ENCODE data around the gene RAD9A.

Gene RAD9A

GRCh38 chr11:67357831-67358670 is 33.7 kb upstream of the RAD9A start:
- peak overlapping the region; percentile 27 for H3K27ac ChIP-seq (ENCODE audit: low read depth, low read length)
- no peak overlapping the region for H3K9ac ChIP-seq (ENCODE audit: low read length in 5 of 5)

GRCh38 chr11:67364169-67364568 is 27.6 kb upstream of the RAD9A start:
- Histone ChIP-seq H3K9me3 (ENCODE audit: control insufficient read depth in 5 of 5, low read length in 5 of 5) (no peaks in the 10 kb centered on the region), H3K4me3 (ENCODE audit: low read depth in 1 of 5, low read length in 5 of 5) (no peak overlapping the region), H3K4me1 (ENCODE audit: control insufficient read depth in 5 of 5, insufficient read depth in 5 of 5, low read length in 5 of 5) (peaks cover 7 to 28% (median 14%) of the 10 kb centered on the region in 5 donors), H3K27ac (ENCODE audit: low read depth, low read length) (no peak overlapping the region), H3K9ac (ENCODE audit: low read length in 5 of 5) (no peak overlapping the region), H3K36me3 (ENCODE audit: control insufficient read depth in 5 of 5, insufficient read depth in 5 of 5, low read length in 5 of 5) (peaks cover 0 to 9% (median 6%) of the 10 kb centered on the region in 5 donors), H3K27me3 (ENCODE audit: control insufficient read depth in 5 of 5, insufficient read depth in 4 of 5, low read length in 5 of 5) (peaks cover 0 to 10% (median 2%) of the 10 kb centered on the region in 5 donors)

More at GRCh38 chr11:67357831-67358670, 33.7 kb upstream of the RAD9A start:
- Histone ChIP-seq H3K27me3 (ENCODE audit: control insufficient read depth in 5 of 5, insufficient read depth in 4 of 5, low read length in 5 of 5) (no peaks in the 10 kb centered on the region), H3K4me3 (ENCODE audit: low read depth in 1 of 5, low read length in 5 of 5) (no peak overlapping the region), H3K4me1 (ENCODE audit: control insufficient read depth in 5 of 5, insufficient read depth in 5 of 5, low read length in 5 of 5) (peaks cover 11 to 47% (median 44%) of the 10 kb centered on the region in 5 donors), H3K9me3 (ENCODE audit: control insufficient read depth in 5 of 5, low read length in 5 of 5) (no peaks in the 10 kb centered on the region), H3K36me3 (ENCODE audit: control insufficient read depth in 5 of 5, insufficient read depth in 5 of 5, low read length in 5 of 5) (no peaks in the 10 kb centered on the region)

GRCh38 chr11:67364783-67365722 is 26.7 kb upstream of the RAD9A start:
- no peak overlapping the region for H3K4me3 ChIP-seq (ENCODE audit: low read depth in 1 of 5, low read length in 5 of 5)
- no peak overlapping the region for H3K9ac ChIP-seq (ENCODE audit: low read length in 5 of 5)
- peaks cover 7 to 28% (median 14%) of the 10 kb centered on the region in 5 donors for H3K4me1 ChIP-seq (ENCODE audit: control insufficient read depth in 5 of 5, insufficient read depth in 5 of 5, low read length in 5 of 5)
- H3K27ac ChIP-seq (ENCODE audit: low read depth, low read length): no peak overlapping the region
- H3K27me3 ChIP-seq (ENCODE audit: control insufficient read depth in 5 of 5, insufficient read depth in 4 of 5, low read length in 5 of 5): peaks cover 0 to 10% (median 2%) of the 10 kb centered on the region in 5 donors
- H3K9me3 ChIP-seq (ENCODE audit: control insufficient read depth in 5 of 5, low read length in 5 of 5): no peaks in the 10 kb centered on the region
- peaks cover 0 to 9% (median 6%) of the 10 kb centered on the region in 5 donors for H3K36me3 ChIP-seq (ENCODE audit: control insufficient read depth in 5 of 5, insufficient read depth in 5 of 5, low read length in 5 of 5)

GRCh38 chr11:67365736-67366444 is 25.9 kb upstream of the RAD9A start:
- Histone ChIP-seq H3K4me1 (ENCODE audit: control insufficient read depth in 5 of 5, insufficient read depth in 5 of 5, low read length in 5 of 5) (peaks cover 7 to 31% (median 14%) of the 10 kb centered on the region in 5 donors), H3K27me3 (ENCODE audit: control insufficient read depth in 5 of 5, insufficient read depth in 4 of 5, low read length in 5 of 5) (peaks cover 0 to 10% (median 2%) of the 10 kb centered on the region in 5 donors), H3K9me3 (ENCODE audit: control insufficient read depth in 5 of 5, low read length in 5 of 5) (no peaks in the 10 kb centered on the region), H3K9ac (ENCODE audit: low read length in 5 of 5) (no peak overlapping the region), H3K4me3 (ENCODE audit: low read depth in 1 of 5, low read length in 5 of 5) (no peak overlapping the region), H3K27ac (ENCODE audit: low read depth, low read length) (no peak overlapping the region), H3K36me3 (ENCODE audit: control insufficient read depth in 5 of 5, insufficient read depth in 5 of 5, low read length in 5 of 5) (peaks cover 0 to 9% (median 6%) of the 10 kb centered on the region in 5 donors)

- Histone ChIP-seq H3K9me3 (ENCODE audit: control insufficient read depth in 5 of 5, low read length in 5 of 5) (no peaks in the 10 kb centered on the region), H3K27me3 (ENCODE audit: control insufficient read depth in 5 of 5, insufficient read depth in 4 of 5, low read length in 5 of 5) (peaks cover 0 to 10% (median 2%) of the 10 kb centered on the region in 5 donors), H3K4me3 (ENCODE audit: low read depth in 1 of 5, low read length in 5 of 5) (no peak overlapping the region), H3K4me1 (ENCODE audit: control insufficient read depth in 5 of 5, insufficient read depth in 5 of 5, low read length in 5 of 5) (peaks cover 7 to 38% (median 20%) of the 10 kb centered on the region in 5 donors), H3K36me3 (ENCODE audit: control insufficient read depth in 5 of 5, insufficient read depth in 5 of 5, low read length in 5 of 5) (peaks cover 0 to 9% (median 6%) of the 10 kb centered on the region in 5 donors), H3K27ac (ENCODE audit: low read depth, low read length) (no peak overlapping the region), H3K9ac (ENCODE audit: low read length in 5 of 5) (no peak overlapping the region)
These were observed 25.2 kb upstream of the RAD9A start for GRCh38 chr11:67366546-67366945.

GRCh38 chr11:67366961-67367760 is 24.6 kb upstream of the RAD9A start:
- Histone ChIP-seq H3K36me3 (ENCODE audit: control insufficient read depth in 5 of 5, insufficient read depth in 5 of 5, low read length in 5 of 5) (peaks cover 0 to 9% (median 6%) of the 10 kb centered on the region in 5 donors), H3K27me3 (ENCODE audit: control insufficient read depth in 5 of 5, insufficient read depth in 4 of 5, low read length in 5 of 5) (peaks cover 0 to 10% (median 2%) of the 10 kb centered on the region in 5 donors), H3K4me3 (ENCODE audit: low read depth in 1 of 5, low read length in 5 of 5) (no peak overlapping the region), H3K4me1 (ENCODE audit: control insufficient read depth in 5 of 5, insufficient read depth in 5 of 5, low read length in 5 of 5) (peaks cover 7 to 44% (median 27%) of the 10 kb centered on the region in 5 donors), H3K27ac (ENCODE audit: low read depth, low read length) (no peak overlapping the region), H3K9me3 (ENCODE audit: control insufficient read depth in 5 of 5, low read length in 5 of 5) (no peaks in the 10 kb centered on the region), H3K9ac (ENCODE audit: low read length in 5 of 5) (no peak overlapping the region)

GRCh38 chr11:67367761-67368227 is 24.0 kb upstream of the RAD9A start:
- Histone ChIP-seq H3K27ac (ENCODE audit: low read depth, low read length) (no peak overlapping the region), H3K9ac (ENCODE audit: low read length in 5 of 5) (peak overlapping the region in 1 of 5 donors; percentile 4), H3K4me1 (ENCODE audit: control insufficient read depth in 5 of 5, insufficient read depth in 5 of 5, low read length in 5 of 5) (peaks cover 7 to 45% (median 28%) of the 10 kb centered on the region in 5 donors), H3K27me3 (ENCODE audit: control insufficient read depth in 5 of 5, insufficient read depth in 4 of 5, low read length in 5 of 5) (peaks cover 0 to 10% (median 2%) of the 10 kb centered on the region in 5 donors), H3K4me3 (ENCODE audit: low read depth in 1 of 5, low read length in 5 of 5) (no peak overlapping the region), H3K9me3 (ENCODE audit: control insufficient read depth in 5 of 5, low read length in 5 of 5) (no peaks in the 10 kb centered on the region), H3K36me3 (ENCODE audit: control insufficient read depth in 5 of 5, insufficient read depth in 5 of 5, low read length in 5 of 5) (peaks cover 0 to 9% (median 6%) of the 10 kb centered on the region in 5 donors)

- Histone ChIP-seq H3K4me1 (ENCODE audit: control insufficient read depth in 5 of 5, insufficient read depth in 5 of 5, low read length in 5 of 5) (peaks cover 7 to 45% (median 29%) of the 10 kb centered on the region in 5 donors), H3K4me3 (ENCODE audit: low read depth in 1 of 5, low read length in 5 of 5) (no peak overlapping the region), H3K27me3 (ENCODE audit: control insufficient read depth in 5 of 5, insufficient read depth in 4 of 5, low read length in 5 of 5) (peaks cover 0 to 10% (median 2%) of the 10 kb centered on the region in 5 donors), H3K36me3 (ENCODE audit: control insufficient read depth in 5 of 5, insufficient read depth in 5 of 5, low read length in 5 of 5) (peaks cover 0 to 9% (median 6%) of the 10 kb centered on the region in 5 donors), H3K9me3 (ENCODE audit: control insufficient read depth in 5 of 5, low read length in 5 of 5) (no peaks in the 10 kb centered on the region), H3K9ac (ENCODE audit: low read length in 5 of 5) (peak overlapping the region in 1 of 5 donors; percentile 4), H3K27ac (ENCODE audit: low read depth, low read length) (no peak overlapping the region)
These were observed 23.2 kb upstream of the RAD9A start for GRCh38 chr11:67368621-67369020.

Measured in subcutaneous abdominal adipose tissue (tissue), 5 donors.